GM21576 (cell line): ENCODE results near the gene MARCHF5.
"Not testable (repeated sequence)": the region's sequence is repeated elsewhere in the genome, so short reads cannot be mapped to it uniquely, and the experiment has no call there.

ENCODE experiments used
- ATAC-seq: cut with Tn5 transposase; IDR thresholded peaks from one replicate; pipeline ENCODE4 v1.9.1; 2021; ENCODE audit warnings: mild to moderate bottlenecking, moderate library complexity; ENCODE audit not compliant: unreplicated experiment

MARCHF5 gene

DNA sequence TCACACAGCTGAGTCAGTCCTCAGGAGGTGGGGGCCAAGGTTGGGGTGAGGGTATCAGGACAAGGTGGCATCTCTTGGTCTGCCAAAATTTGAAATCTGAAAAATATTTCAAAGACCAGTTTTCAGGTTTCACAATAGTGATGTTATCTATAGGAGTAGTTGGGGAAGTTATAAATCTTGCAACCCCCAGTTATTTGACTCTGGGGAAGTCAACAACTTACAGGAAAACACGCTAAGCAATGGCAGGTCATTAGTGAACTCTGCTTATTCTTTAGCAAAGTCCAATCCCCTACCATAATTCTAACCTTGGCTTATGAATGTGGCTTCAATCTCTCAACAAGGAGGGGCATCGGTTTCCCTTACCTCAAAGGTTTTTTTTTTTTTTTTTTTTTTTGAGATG is 94.9 kb downstream of the MARCHF5 start:
- ATAC-seq: no peak

DNA sequence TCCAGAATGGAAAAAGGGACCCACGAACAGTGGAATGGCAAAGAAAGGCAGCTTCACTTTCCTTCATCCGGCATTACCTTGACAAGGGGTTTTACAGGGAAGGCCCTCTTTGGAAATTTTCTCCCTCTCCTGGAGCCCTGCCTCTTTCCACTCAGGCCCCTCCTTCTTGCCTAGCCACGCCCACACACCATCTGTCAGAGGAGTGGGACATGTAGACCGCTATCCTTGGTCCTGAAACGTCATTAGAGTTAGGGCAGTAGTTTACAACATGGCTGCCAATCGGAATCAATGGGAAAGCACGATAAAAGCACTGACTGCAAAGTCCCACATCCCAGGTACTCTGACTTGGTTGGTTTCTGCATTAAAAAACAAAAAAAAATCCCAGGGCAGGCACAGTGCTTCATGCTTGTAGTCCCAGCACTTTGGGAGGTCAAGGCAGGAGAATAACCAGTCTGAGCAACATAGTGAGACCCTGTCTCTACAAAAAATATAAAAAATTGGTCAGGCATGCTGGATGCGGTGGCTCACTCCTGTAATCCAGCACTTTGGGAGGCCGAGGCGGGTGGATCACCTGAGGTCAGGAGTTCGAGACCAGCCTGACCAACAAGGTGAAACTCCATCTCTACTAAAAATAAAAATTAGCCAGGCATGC is 96.4 kb downstream of the MARCHF5 start:
- no peak for ATAC-seq

DNA sequence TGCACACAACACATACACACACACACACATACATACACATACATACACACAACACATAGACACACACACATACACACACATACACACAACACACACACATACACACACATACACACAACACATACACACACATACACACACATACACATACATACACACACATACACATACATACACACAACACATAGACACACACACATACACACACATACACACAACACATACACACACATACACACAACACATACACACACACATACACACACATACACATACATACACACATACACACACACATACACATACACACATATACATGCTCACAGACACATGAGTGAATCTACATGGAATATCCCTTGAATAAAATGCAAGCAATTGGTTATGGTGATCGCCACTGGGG is 102.2 kb downstream of the MARCHF5 start:
- not testable (repeated sequence) for ATAC-seq

DNA sequence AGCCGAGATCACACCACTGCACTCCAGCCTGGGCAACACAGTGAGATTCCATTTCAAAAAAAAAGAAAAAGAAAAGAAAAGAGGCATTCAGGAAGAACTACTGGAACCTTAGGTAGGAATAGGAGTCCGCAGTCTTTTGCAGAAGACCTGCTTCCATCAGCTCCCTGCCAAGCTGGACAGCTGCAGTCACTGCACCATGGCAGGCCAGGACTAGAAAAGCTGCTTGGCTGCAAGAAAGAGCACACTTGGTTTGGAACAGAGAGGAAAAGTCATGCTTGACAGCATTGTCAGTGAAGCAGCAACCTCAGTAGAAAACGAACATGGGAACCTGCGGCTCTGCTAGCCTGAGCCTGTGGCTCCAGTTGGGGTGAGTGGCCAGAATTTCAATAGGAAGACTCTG is 104.3 kb downstream of the MARCHF5 start:
- ATAC-seq: no peak

DNA sequence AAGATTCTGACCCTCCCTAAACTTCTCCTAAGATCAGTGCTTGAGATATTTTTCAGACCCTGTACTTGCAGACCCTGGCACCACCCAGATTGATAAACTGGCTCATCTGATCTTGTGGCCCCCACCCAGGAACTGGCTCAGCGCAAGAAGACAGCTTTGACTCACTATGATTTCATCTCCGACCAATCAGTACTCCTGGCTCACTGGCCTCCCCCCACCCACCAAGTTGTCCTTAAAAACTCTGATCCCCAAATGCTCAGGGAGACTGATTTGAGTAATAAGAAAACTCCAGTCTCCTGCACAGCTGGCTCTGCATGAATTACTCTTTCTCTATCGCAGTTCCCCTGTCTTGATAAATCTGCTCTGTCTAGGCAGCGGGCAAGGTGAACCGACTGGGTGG is 111.3 kb downstream of the MARCHF5 start:
- ATAC-seq: not testable (repeated sequence)
